GM03348 (cell line): ENCODE measurements around the gene MINDY4.

ENCODE experiments used
- DNase-seq: peaks from one replicate; pipeline ENCODE4 v3.0.0; 2012; ENCODE audit warnings: low spot score

The MINDY4 gene

DNA sequence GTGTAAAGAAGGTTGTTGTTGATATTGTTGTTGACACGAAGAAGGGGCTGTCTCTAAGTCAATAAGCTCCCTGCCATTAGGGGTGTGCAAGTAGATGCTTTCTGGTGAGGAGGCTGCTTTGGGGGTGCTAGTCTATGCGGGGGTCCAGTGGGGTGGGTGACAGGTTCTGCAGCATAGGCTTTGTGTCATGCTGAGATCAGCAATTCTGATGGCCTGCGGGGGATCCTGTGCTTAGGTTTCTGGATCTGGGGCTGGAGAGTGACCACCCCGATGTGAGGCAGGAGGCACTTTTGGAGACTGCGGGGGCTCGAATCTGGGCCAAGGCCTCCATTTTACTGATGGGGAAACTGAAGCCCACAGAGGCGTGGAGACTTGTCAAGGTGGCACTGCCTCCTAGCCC lies 145.6 kb downstream of the MINDY4 start:
- no peak for DNase-seq

DNA sequence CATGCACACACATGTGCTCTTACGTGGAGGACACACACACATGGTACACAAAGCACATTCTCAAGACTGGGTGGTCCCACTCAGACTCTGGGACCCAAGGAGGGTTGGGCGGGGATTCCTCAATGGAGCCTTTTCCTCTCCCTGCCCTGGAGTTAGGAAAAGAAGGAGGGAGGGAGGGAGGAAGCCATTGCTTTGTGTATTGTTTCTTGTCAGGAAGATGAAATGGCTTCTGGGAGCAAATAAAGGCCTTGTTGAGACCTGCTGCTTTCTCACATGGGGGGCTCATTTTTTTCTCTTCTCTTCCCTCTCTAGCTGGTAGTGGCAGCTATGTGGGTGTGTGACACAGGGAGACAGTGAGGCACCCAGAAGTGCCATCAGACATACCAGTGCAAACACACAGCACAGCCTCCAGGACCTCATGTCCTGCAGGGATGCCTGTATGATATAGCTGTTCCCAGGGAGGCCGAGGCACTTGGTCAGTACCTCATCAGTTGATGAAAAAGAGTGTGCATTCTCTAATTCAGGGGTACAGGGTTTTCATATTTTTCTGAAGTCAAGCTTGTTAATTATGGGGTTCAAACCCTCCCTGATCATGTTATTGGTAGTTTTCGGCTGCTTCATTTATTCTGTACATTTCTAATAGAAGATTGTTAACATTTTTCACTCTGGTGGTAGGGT lies 146.1 kb downstream of the MINDY4 start:
- DNase-seq: no peak

DNA sequence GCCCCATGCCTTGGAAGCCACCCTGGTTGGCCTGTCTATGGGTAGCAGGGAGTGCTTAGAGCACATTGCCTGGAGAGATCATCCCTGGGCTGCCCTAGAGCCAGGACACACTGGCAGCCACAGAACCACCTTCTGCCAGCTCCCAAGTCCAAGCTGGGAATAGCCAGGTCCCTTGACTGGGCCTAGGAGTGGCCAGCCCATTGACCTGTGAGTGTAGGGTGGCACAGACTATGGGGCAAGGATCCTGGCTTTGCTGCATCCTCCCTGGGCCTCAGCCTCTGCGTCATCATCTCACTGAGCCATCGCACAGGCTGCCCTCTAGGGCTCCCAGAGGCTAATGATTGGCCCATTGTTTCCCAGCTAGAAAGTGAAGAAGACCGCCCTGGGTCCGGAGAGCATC lies 147.5 kb downstream of the MINDY4 start:
- DNase-seq: no peak

DNA sequence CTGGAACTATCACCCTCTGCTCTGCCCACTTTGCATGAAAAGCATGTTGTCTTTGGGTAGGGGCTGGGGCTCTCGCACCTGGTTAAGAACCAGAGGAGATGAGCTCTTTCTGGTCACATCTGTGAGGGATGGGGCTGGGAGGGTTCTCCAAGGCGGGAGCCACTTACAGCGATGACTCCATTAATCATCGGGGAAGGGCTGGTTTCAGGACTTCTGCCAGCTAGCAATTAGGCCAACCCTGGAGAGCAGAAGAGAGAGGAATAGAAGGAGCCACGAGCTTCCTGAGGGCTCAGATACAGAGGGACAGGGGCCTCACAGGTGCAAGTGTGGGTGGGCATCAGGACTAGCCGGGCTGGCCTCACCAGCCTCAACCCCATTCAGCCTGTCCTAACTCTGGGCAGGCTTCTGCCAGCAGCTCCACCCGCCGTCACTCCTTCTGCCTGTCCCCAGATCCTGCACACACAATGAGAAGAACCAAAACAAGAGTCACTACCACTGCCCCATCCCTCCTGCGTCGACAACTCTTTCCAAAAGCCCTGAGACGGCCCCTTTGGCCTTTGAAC lies 148.9 kb downstream of the MINDY4 start:
- peak; percentile 53 for DNase-seq

DNA sequence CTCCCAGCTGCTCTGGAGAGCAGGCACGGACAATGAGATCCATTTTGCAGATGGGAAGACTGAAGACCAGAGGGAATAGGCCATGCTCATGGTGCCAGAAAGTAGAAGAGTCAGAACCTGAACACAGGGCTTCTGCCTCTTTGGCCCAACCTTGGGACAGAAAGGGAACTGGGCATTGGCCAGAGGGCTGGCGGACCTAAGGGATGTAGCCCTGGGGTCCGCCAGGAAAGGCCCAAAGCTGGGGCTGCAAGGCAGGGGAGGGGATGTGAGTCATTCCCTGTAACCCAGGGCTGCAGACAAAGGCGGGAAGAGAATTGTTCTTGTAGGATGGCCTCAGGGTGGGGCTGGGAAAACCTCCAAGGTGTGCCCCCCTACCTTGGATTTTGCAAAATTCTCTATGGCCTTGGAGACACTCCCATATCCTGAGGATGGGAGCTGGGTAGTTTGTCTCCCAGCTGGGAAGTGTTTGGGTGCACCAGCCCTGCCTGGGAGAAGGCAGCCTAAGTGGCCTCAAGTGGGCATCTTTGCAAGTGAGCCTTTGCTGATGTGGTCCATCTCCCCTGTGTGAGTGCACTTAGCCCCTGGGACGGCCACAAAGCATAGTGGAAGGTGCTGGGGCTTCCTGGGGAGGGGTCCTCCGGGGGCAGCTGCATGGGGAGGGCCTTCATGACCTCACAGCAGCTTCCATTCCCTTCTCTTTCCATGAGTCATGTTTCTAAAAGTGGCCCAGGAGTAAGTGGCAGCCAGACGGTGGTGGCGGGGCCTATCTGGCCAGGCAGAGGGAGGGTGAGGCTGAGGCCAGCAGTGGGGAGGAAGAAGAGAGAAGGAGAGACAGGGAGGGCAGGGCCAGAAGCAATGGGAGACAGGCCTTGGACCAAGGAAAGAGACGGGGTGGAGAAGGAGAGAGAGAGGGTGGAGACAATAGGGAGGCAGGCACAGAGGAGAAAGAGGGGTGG lies 149.6 kb downstream of the MINDY4 start:
- peak; percentile 82 for DNase-seq

DNA sequence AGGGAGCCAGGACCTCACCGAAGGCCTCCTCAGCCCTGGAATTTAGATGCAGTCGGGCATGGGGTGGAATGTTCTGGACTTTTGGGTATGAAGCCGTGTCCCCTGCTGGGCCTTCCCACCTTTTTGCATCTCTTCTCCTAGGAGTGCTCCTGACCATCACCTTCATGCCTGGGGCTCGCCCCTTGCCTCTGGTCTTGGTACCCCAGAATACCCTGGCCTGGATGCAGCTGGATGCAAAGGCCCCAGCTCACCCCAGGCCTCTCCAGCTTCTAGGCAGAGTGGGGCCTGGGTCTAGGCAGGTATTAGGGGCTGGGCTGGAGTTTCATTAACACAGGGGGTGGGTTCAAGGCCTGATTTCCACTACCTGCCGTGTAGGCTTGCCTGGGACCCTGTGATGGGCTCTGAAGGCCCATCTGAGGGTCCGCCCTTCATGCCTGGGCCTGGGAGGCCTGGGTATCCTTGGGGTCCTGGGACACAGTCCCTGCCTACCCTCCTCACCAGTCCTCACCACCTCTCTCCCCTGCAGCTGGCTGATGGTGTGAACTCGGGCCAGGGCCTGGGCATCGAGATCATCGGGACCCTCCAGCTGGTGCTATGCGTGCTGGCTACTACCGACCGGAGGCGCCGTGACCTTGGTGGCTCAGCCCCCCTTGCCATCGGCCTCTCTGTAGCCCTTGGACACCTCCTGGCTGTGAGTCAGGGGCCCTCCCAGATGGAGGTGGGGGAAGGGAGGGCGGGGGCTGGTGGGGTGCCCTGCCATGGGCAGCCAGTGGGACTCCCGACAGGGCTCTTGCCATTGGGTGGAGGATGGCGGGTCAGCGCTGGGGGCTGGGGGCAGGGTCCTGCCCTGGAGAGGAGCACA lies 150.6 kb downstream of the MINDY4 start:
- no peak for DNase-seq

DNA sequence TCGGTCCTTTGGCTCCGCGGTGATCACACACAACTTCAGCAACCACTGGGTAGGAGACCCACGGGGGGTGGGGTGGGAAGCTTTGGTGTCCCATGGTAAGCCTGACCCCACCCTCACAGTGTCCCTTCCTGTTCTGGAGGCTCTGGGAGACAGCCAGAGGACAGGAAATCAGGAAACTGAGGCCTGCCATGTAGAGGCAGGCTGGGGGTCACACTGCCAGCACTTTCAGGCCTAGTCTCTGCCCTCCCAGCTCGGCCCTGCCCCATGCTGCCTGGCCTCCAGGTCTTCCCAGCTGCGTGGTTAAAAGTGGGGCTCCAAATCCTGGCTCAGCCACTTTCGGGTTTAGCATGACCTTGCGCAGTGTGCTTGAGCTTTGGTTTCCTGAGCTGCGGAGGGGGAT lies 151.4 kb downstream of the MINDY4 start:
- no peak for DNase-seq

DNA sequence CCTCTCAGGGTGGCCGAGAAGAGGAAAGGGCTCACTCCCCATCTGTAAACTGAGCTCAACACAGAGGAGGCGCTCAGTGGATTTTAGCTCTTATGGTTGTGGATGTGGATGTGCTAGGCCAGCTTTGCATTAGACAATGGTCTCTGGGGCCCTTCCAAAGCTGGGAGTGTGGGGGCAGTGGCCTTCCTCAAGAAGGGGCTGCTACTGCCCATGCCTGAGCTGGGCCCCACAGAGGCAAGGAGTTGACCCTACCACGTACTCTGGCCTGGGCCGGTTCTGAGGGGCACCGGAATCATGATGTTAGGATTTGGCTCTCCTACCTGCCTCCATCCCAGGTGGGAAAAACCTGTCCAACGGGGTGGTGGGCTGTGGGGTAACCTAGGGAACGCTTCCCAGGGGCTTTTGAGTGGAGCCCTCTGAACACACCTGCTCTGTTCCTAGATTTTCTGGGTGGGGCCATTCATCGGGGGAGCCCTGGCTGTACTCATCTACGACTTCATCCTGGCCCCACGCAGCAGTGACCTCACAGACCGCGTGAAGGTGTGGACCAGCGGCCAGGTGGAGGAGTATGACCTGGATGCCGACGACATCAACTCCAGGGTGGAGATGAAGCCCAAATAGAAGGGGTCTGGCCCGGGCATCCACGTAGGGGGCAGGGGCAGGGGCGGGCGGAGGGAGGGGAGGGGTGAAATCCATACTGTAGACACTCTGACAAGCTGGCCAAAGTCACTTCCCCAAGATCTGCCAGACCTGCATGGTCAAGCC lies 152.0 kb downstream of the MINDY4 start:
- DNase-seq: no peak

DNA sequence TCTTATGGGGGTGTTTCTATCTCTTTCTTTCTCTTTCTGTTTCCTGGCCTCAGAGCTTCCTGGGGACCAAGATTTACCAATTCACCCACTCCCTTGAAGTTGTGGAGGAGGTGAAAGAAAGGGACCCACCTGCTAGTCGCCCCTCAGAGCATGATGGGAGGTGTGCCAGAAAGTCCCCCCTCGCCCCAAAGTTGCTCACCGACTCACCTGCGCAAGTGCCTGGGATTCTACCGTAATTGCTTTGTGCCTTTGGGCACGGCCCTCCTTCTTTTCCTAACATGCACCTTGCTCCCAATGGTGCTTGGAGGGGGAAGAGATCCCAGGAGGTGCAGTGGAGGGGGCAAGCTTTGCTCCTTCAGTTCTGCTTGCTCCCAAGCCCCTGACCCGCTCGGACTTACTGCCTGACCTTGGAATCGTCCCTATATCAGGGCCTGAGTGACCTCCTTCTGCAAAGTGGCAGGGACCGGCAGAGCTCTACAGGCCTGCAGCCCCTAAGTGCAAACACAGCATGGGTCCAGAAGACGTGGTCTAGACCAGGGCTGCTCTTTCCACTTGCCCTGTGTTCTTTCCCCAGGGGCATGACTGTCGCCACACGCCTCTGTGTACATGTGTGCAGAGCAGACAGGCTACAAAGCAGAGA lies 152.7 kb downstream of the MINDY4 start:
- DNase-seq: no peak

DNA sequence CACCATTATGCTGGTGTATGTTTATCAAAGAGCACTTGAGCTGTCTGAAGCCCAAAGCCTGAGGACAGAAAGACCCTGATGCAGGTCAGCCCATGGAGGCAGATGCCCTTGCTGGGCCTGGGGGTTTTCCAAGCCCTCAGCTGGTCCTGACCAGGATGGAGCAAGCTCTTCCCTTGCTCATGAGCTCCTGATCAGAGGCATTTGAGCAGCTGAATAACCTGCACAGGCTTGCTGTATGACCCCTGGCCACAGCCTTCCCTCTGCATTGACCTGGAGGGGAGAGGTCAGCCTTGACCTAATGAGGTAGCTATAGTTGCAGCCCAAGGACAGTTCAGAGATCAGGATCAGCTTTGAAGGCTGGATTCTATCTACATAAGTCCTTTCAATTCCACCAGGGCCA lies 153.4 kb downstream of the MINDY4 start:
- no peak for DNase-seq

DNA sequence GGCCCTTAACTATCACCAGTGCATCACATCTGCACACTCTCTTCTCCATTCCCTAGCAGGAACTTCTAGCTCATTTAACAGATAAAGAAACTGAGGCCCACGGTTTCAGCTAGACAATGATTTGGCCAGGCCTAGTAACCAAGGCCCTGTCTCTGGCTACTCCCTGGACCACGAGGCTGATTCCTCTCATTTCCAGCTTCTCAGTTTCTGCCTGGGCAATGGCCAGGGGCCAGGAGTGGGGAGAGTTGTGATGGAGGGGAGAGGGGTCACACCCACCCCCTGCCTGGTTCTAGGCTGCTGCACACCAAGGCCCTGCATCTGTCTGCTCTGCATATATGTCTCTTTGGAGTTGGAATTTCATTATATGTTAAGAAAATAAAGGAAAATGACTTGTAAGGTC lies 153.9 kb downstream of the MINDY4 start:
- DNase-seq: no peak

DNA sequence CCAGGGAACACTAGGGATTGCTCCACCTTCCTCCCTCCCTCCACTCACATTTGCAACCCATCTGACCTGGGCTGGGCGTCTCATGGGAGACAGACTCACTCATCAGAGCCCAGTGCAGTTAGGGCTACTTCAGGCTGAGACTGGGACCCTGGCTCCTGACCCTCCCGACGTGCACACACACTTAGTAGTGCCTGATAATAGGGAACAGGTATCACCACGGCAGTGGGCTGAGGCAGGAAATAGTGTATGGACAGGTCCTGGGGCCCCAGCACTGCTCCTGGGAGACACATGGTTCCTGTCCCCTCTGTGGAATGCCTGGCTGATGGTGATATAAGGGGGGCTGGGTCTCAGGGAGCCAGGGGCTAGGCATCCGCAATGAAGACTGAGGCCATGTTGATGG lies 154.7 kb downstream of the MINDY4 start:
- no peak for DNase-seq

DNA sequence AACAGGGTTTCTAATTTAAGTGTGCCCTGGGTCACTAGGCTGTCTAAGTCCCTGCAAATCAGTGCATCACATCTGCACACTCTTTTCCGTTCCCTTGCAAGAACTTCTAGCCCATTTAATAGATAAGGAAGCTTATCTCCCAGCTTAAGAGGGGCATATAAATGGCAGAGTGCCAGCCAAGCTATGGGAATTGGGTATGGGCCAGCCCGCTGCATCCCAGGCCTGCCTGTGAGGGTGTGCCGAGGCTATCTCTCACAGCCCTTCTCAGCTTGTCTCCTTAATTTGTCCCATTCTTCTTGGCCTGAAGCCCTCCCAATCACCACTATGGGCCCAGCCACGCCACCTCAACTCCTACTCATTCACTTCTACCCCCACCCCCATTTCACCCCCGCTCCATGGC lies 155.1 kb downstream of the MINDY4 start:
- peak; percentile 3 for DNase-seq

DNA sequence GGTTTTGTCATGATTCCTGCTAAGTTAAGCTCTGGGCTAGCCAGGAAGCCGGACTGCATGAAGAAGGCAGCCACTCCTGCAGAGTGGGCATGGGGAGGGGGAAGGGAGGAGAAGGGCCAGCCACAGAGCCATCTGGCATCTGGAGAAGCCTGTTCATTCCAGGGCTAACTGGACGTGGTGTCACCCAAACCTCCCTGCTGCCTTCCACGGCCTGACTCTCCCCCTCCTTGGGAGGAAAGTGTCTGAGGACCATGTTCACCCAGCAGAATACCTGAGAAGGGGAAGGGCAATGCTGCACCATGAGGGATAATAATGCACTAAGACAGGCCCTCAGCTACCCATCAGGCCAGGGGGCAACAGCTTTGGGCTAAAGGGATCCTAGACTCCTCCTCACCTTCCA lies 155.8 kb downstream of the MINDY4 start:
- peak; percentile 2 for DNase-seq

DNA sequence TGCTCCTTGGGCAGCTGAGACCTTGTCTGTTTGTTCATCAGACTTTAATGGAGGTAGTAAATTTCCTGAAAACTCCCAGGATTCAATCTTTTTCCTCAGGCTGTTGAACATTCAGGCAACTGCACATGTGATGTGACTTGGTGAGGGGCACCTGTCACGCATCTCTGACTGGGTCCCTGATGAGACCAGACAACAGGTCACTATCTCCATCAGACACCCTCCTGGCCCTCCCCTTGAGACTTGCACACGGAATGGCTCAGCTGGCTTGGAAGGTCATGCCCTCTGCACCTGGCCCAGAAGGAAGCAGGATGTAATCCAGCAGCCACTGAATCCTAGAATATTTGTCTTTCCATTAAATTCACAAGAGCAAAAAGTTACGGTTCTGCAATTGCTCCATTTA lies 156.3 kb downstream of the MINDY4 start:
- DNase-seq: no peak

DNA sequence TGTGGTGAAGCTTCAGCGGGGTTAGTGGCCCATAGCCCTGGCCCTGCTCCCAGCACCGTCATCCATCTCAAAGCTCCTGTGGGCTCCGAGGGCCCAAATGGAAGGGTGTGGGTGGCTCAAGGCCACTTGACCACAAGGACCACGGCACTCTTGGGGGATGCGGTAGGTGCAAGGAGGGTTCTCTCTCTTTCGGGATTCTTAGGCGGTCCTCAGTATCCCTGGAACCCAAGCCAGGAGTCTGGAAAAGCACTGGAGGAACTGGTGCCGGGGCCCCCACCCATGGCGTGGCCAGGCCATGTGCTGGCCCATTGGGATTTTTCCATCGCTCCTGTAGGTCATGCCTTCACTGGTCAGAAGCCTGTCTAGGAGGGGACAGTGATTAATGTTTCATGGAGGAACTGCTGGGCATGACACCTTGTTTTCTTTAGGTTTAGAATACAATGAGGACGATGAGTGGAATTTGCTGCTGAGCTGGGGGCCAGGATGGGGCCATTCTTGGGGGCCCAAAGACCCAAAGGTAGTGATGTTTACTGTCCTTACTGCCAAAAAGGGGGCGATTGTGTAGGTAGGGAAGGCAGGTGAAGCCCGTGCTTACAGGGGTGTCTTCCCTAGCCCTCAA lies 157.1 kb downstream of the MINDY4 start:
- DNase-seq: peak; percentile 1

DNA sequence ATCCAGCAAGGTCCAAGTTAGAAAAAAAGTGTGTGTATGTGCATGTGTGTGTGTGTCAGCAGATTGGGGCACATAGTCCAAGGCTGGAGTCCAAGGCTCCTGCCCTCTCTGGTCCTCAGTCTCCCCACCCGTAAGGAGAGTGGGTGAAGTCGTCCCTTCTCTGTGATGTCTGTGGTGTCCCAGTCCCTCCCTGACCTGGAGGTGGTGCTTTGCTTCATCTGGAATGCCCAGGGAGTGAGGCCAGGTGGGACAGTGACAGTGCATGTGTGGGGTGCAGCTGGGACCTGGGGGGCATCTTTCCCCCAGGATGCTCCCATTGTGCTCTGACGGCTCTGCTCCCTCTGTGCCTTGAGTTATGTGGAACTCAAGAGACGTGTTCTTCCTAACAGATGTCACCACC lies 158.5 kb downstream of the MINDY4 start:
- DNase-seq: peak; percentile 3

DNA sequence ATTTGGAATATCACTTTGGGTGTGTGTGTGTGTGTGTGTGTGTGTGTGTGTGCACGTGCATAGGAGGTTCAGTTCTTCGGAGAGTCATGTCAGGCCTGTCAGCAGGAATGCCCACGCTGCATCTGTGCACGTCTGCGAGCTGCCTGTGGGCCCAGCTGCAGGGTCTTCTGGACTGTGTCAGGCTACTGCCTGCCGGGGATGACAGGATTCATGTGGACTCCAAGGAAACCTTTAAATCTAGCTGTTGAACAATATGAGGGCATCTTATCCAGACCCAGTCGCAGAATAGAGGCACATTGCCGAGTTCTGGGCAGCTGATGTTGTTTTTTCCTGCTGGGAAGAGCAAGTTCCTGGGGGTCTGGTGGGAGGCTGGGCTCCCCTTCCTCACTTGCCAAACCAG lies 159.4 kb downstream of the MINDY4 start:
- DNase-seq: no peak

DNA sequence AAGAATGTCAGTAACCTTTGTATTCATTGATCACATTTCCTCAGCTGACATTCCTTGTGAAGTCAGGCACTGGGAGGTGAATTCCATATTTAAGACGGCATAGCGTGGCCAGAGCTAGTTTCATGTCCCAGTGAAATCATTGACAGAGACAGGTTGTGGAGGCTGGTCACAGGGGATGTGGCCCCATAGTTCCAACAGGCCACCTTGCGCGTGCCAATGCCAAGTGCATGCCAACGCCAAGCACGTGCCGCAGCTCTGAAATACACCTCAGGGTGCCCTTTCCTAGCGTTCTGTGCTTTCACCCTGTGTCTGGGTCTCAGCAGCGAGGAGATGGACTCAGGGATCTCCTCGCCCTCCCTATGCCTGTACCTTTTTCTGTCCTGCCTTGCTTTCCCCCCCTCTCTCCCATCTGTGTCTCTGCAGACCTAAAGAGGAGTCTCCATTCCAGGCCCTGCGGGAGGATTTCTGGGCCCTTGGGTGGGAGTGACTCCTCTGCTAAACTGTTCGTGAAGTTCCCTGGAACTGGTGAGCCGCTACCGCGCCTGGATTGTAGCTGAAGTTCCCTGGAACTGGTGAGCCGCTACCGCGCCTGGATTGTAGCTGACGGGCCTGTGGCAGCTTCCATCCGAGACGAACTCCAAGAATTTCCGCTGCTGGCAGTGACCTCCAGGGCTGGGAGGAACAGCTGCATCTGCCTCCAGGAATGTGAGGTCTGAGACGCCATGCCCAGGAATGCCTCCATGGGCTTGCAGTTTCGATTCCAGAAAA lies 160.1 kb downstream of the MINDY4 start:
- peak; percentile 92 for DNase-seq
